ENCODE results near the gene SLC25A2.

GRCh38 chr5:141322261-141322660 is 18.4 kb upstream of the SLC25A2 start:
- TF ChIP-seq CTCF (IDR thresholded peaks at IDR 0.05; ENCODE audit: insufficient read depth, low read length, poor library complexity, severe bottlenecking) (no peak), EZH2phosphoT487 (conservative IDR thresholded peaks at IDR 0.05; ENCODE audit: low read length) (no peak)

Data from SU-DHL-6 (cell line).